Retinal pigment epithelial cell (primary cell): ENCODE measurements around the gene PHF8.
A peak's percentile ranks its signal among the peaks of the same experiment; 100 is the strongest.

Source experiments
- DNase-seq: peaks from one replicate; pipeline ENCODE4 v3.0.0-alpha.2; 2010; ENCODE audit warnings: low read depth
- H3K4me3 ChIP-seq: 2 replicates; pipeline ENCODE4 v1.5.1; 2011; ENCODE audit warnings: mild to moderate bottlenecking, low read length, control low read depth, moderate library complexity
- TF ChIP-seq, protein P1 (sequence below): conservative IDR thresholded peaks from 2 replicates; pipeline ENCODE4 v1.5.1; 2011; ENCODE audit warnings: low read depth, low read length, control low read depth, inconsistent platforms

PHF8 gene

DNA sequence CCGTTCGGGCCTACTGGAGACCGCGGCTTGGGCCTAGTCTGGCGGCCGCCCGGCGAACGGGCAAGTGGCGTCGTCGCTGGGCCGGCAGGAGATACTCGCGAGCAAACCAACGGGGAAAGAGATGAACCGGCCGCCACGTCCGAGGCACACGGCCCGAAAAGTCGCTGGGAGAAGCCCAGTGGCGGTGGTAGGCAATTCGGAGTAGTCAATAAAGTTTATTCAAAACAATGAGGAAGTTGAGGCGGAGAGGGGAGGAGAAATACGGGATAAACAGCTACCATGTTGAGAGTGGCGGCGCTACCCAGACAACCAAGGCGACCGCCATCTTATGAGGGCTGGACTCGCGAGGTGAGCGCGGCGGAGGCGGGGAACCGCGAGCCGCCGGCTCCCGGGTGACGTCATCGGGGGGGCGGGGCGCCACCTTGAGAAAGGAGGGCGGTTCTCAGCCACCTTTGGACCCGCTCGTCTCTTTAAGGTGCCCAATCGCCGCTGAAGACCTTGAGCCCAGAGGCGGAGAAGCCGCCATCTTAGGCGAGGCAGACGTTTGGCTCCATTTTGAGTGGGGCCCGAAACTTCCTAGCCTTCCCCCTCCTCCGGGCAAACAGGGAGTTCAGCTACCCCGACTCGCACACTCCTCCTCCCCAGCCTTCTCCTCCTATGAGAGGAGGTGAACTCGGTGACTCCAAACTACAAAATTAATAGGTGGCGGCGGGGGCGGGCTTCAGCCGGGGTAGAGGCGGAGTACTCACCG is at the start of gene PHF8:
Gene PHF8 (minus strand): TSS at position 348 of the 751 bp plus-strand sequence. CDS start 1,745 bp downstream, outside the sequence.
- DNase-seq: peak; percentile 84
- TF ChIP-seq, protein P1, sequence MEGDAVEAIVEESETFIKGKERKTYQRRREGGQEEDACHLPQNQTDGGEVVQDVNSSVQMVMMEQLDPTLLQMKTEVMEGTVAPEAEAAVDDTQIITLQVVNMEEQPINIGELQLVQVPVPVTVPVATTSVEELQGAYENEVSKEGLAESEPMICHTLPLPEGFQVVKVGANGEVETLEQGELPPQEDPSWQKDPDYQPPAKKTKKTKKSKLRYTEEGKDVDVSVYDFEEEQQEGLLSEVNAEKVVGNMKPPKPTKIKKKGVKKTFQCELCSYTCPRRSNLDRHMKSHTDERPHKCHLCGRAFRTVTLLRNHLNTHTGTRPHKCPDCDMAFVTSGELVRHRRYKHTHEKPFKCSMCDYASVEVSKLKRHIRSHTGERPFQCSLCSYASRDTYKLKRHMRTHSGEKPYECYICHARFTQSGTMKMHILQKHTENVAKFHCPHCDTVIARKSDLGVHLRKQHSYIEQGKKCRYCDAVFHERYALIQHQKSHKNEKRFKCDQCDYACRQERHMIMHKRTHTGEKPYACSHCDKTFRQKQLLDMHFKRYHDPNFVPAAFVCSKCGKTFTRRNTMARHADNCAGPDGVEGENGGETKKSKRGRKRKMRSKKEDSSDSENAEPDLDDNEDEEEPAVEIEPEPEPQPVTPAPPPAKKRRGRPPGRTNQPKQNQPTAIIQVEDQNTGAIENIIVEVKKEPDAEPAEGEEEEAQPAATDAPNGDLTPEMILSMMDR: no peak
- H3K4me3 ChIP-seq: peak within 1 kb of the TSS; percentile 75

DNA sequence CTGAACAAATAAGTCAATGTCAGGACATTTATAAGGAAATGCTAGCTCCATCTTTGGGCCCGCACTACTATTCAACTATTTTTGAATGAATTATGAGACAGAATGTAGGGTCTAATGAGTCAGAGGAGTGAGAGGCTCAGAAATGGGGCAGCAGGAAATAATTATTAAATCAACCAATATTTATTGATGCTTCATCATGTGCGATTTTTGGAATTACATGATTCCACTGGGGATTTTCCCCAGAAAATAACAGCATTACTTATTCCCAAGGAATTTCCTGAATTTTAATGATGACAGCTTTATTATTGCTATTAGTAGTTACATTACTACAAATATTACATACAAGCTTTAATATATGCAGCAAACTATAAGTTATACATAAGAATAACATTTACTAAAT is 49.3 kb upstream of the PHF8 start:
- TF ChIP-seq, protein P1: no peak
- DNase-seq: no peak
- no peak overlapping the region for H3K4me3 ChIP-seq

DNA sequence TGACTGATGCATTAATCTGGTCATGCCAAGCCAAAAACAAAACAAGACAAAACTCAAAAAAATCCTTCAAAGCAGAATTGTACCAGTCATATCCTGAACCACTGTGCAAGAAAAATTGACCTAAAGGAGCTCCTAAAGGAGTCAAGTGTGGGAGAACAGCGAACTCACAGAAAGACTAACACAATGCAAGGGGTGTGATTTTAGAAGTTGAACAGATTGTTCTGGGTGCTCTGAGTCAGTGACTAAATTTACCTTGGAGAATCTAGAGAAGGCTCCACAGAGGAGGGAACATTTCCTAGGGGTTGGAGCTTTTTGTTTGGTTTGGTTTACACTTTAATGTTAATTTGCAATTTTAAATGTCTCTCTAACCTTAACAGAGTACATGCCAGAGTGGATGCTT is 48.9 kb upstream of the PHF8 start:
- TF ChIP-seq, protein P1: no peak
- no peak for DNase-seq
- H3K4me3 ChIP-seq: no peak overlapping the region

DNA sequence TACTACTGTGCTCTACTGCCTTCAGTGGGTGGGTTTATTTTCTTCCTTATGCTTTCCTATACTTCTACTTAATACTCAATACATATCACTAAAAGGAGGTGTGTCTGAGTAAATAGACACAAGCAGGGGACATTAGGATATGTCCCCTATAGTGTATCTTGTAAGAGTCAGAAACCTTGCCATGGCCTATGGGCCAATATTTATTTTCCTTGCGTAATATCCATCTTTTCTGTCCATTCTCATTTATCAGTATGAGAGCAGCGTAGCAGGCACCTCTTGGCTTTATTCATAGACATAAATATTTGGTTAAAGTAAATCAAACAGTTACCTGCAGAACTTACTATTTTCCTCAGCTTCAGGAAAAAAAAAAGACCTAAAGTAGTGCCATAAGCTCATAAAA is 46.6 kb upstream of the PHF8 start:
- H3K4me3 ChIP-seq: no peak overlapping the region
- TF ChIP-seq, protein P1: no peak
- DNase-seq: no peak

DNA sequence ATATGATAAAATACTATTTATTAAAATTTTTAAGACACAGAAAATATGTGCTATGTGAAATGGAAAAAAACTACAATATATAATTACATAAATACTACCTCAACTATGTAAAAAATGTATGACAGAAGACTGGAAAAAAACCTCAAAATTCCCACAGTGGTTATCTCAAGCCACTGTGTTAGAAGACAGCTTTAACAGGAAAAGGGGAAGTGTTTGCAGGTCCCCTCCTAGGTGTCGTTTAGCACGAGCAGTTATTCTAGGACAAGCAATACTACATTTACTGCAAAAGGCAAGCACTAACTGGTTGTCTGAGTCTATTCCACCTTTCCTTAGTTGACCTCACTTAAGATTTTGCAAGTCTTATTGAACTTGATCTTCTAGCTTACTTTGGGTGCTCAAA is 44.9 kb upstream of the PHF8 start:
- no peak for DNase-seq
- TF ChIP-seq, protein P1: no peak
- H3K4me3 ChIP-seq: no peak overlapping the region

DNA sequence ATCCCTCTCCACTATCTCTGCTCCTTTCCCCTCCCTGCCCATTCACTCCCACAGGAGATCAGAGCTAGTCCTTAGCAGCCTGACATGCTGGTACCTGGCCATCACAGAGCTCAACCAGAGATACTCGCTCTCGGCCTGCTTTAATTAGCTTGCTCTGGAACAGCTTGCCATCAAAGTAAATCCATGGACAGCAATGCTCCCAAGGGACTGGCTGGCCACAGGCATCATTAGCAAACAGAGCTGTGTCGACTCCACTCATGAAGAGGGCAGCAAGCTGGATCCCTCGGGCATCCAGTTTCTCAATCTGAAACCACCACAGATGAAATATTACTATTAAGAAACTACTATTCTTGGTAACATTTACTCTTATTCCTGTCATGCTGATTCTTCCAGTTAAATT is 43.4 kb upstream of the PHF8 start:
- TF ChIP-seq, protein P1: no peak
- no peak for DNase-seq
- no peak overlapping the region for H3K4me3 ChIP-seq

DNA sequence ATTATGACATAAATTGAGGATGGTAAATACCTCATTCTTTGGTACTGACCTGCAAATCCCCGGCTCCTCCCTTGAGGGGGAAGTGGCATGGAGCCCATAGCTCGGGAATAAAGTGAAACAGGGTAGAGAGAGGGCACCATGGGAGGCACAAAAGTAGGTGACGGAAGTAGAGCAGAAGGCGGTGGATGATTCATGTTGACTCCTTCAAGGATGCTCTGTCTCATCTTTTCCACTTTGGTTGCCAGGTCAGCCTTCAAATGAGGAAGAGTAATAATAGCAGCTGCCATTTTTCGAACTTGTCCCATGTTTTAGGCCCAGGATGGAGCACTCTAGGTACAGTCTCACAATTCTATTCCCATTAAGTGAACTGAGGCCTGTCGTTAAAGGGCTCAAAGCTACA is 41.4 kb upstream of the PHF8 start:
- TF ChIP-seq, protein P1: no peak
- DNase-seq: no peak
- H3K4me3 ChIP-seq: no peak overlapping the region
